Neural cell (in vitro differentiated cells): ENCODE results near the gene NFYC. TPM values are rescaled to one million over a fixed set of nuclear protein-coding genes. Genes with fewer than 3 reads are reported as not detected.
A peak's percentile ranks its signal among the peaks of the same experiment; 100 is the strongest.

Source experiments
- H2AFZ ChIP-seq: fragments of 200-600, 300-800 bp; sonication (generic), shearing (Covaris generic); 2 replicates; pipeline ENCODE4 v1.6.0; 2014; ENCODE audit warnings: low read depth, mild to moderate bottlenecking, antibody characterized with exemption, low read length, moderate library complexity
- H3F3A ChIP-seq: fragments of 200-600 bp; shearing (Covaris generic); 2 replicates; pipeline ENCODE4 v1.6.1; 2016; ENCODE audit warnings: mild to moderate bottlenecking, moderate library complexity, mixed read lengths, antibody characterized with exemption, low read length; ENCODE audit not compliant: insufficient read depth, poor library complexity, severe bottlenecking
- H3K27ac ChIP-seq: fragments of 200-600, 300-800 bp; sonication (generic), shearing (Covaris generic); 2 replicates; pipeline ENCODE4 v1.5.1; 2014; ENCODE audit warnings: mild to moderate bottlenecking, low read length, moderate library complexity
- H3K27me3 ChIP-seq: fragments of 300-800, 200-600 bp; sonication (generic), shearing (Covaris generic); 2 replicates; pipeline ENCODE4 v1.6.0; 2014; ENCODE audit warnings: mild to moderate bottlenecking, low read depth, low read length, moderate library complexity; ENCODE audit not compliant: insufficient read depth
- H3K36me3 ChIP-seq: fragments of 300-800, 200-600 bp; sonication (generic), shearing (Covaris generic); 2 replicates; pipeline ENCODE4 v1.5.1; 2014; ENCODE audit warnings: mild to moderate bottlenecking, antibody characterized with exemption, low read length, moderate library complexity; ENCODE audit not compliant: insufficient read depth
- H3K4me2 ChIP-seq: fragments of 300-800, 200-600 bp; sonication (generic), shearing (Covaris generic); 2 replicates; pipeline ENCODE4 v1.6.0; 2014; ENCODE audit warnings: mild to moderate bottlenecking, low read length
- H3K4me3 ChIP-seq: fragments of 300-800, 200-600 bp; sonication (generic), shearing (Covaris generic); 2 replicates; pipeline ENCODE4 v1.5.1; 2014; ENCODE audit warnings: mild to moderate bottlenecking, low read length, moderate library complexity
- H3K79me2 ChIP-seq: fragments of 200-600 bp; shearing (Covaris generic); replicated peaks from 2 replicates; pipeline ENCODE4 v1.6.0; 2014; ENCODE audit warnings: mild to moderate bottlenecking, low read length, moderate library complexity; ENCODE audit not compliant: insufficient read depth
- H3K9ac ChIP-seq: fragments of 300-800, 200-600 bp; sonication (generic), shearing (Covaris generic); 2 replicates; pipeline ENCODE4 v1.6.1; 2016; ENCODE audit warnings: mild to moderate bottlenecking, low read length, mixed read lengths
- H3K9me2 ChIP-seq: fragments of 200-600 bp; shearing (Covaris generic); 2 replicates; pipeline ENCODE4 v1.6.1; 2016; ENCODE audit warnings: mild to moderate bottlenecking, low read length, mixed read lengths; ENCODE audit not compliant: insufficient read depth
- H3K9me3 ChIP-seq: fragments of 200-600, 300-800 bp; sonication (generic), shearing (Covaris generic); 2 replicates; pipeline ENCODE4 v1.6.1; 2016; ENCODE audit warnings: mild to moderate bottlenecking, mixed run types, low read length, moderate library complexity, mixed read lengths
- H4K20me1 ChIP-seq: fragments of 200-600 bp; shearing (Covaris generic); 2 replicates; pipeline ENCODE4 v1.6.1; 2016; ENCODE audit warnings: mild to moderate bottlenecking, mixed run types; ENCODE audit not compliant: insufficient read depth
- CTCF ChIP-seq: fragments of 450-650 bp; IDR thresholded peaks from 2 replicates; pipeline ENCODE4 v1.5.1; 2014; ENCODE audit warnings: antibody characterized with exemption, mild to moderate bottlenecking, moderate library complexity; ENCODE audit not compliant: poor library complexity, severe bottlenecking
- EP300 ChIP-seq: fragments of 450-650 bp; conservative IDR thresholded peaks from 2 replicates; pipeline ENCODE4 v1.6.1; 2014; ENCODE audit warnings: antibody characterized with exemption, mild to moderate bottlenecking, moderate library complexity; ENCODE audit not compliant: poor library complexity, severe bottlenecking
- EZH2 ChIP-seq: fragments of 200-600, 300-800 bp; shearing (Covaris generic), sonication (generic); IDR thresholded peaks from 2 replicates; pipeline ENCODE4 v1.6.1; 2014; ENCODE audit warnings: antibody characterized with exemption, low read length, borderline replicate concordance, mild to moderate bottlenecking; ENCODE audit not compliant: insufficient read depth, poor library complexity, severe bottlenecking
- MXI1 ChIP-seq: fragments of 450-650 bp; conservative IDR thresholded peaks from 2 replicates; pipeline ENCODE4 v1.6.1; 2014; ENCODE audit warnings: antibody characterized with exemption, mild to moderate bottlenecking; ENCODE audit not compliant: poor library complexity, severe bottlenecking
- POLR2AphosphoS5 ChIP-seq: IDR thresholded peaks from 2 replicates; pipeline ENCODE4 v1.6.1; 2012
- RAD21 ChIP-seq: fragments of 450-650 bp; conservative IDR thresholded peaks from 2 replicates; pipeline ENCODE4 v1.6.1; 2014; ENCODE audit warnings: antibody characterized with exemption, mild to moderate bottlenecking, moderate library complexity
- REST ChIP-seq: IDR thresholded peaks from 2 replicates; pipeline ENCODE4 v1.6.1; 2012; ENCODE audit warnings: borderline replicate concordance
- SMC3 ChIP-seq: fragments of 450-650 bp; conservative IDR thresholded peaks from 2 replicates; pipeline ENCODE4 v1.6.1; 2014; ENCODE audit warnings: antibody characterized with exemption, mild to moderate bottlenecking, moderate library complexity; ENCODE audit not compliant: poor library complexity
- TAF1 ChIP-seq: IDR thresholded peaks from 2 replicates; pipeline ENCODE4 v1.6.1; 2012; ENCODE audit warnings: low read depth
- polyA plus RNA-seq: library from polyadenylated mRNA; depleted of rRNA; stranded (reverse); fragments of >200 nt; gene quantifications from 2 replicates; pipeline ENCODE4 v1.2.3, GENCODE V29; 2014

Gene NFYC
- polyA plus RNA-seq, 1 donor from 2014 or later = 66.0 TPM

GRCh38 chr1:40652468-40652867 is 39.0 kb upstream of the NFYC start:
- Histone ChIP-seq H3K79me2 (no peaks in the 10 kb centered on the region), H3K4me3 (no peak overlapping the region), H3K27me3 (no peaks in the 10 kb centered on the region), H3K9ac (peak overlapping the region; percentile 23), H3K4me2 (no peak overlapping the region), H3K9me3 (no peaks in the 10 kb centered on the region), H2AFZ (no peak overlapping the region), H4K20me1 (no peaks in the 10 kb centered on the region), H3F3A (no peaks in the 10 kb centered on the region), H3K9me2 (no peaks in the 10 kb centered on the region), H3K27ac (no peak overlapping the region), H3K36me3 (no peaks in the 10 kb centered on the region)
- TF ChIP-seq CTCF = no peak

- TF ChIP-seq EP300 (no peak), REST (no peak), EZH2 (no peak), TAF1 (no peak), RAD21 (no peak), MXI1 (no peak), POLR2AphosphoS5 (no peak), SMC3 (no peak), CTCF (no peak)
- Histone ChIP-seq H3K9me3 (no peaks in the 10 kb centered on the region), H3F3A (no peaks in the 10 kb centered on the region), H3K4me3 (no peak overlapping the region), H2AFZ (peak overlapping the region; percentile 8), H3K9me2 (no peaks in the 10 kb centered on the region), H3K27ac (no peak overlapping the region), H3K9ac (peak overlapping the region; percentile 23), H3K27me3 (no peaks in the 10 kb centered on the region), H3K36me3 (no peaks in the 10 kb centered on the region), H3K4me2 (no peak overlapping the region), H4K20me1 (no peaks in the 10 kb centered on the region), H3K79me2 (no peaks in the 10 kb centered on the region)
Observed at GRCh38 chr1:40652979-40653378, 38.5 kb upstream of the NFYC start.
